ENCODE data around the gene THEM4. TPM values are rescaled to one million over a fixed set of nuclear protein-coding genes. Genes with fewer than 3 reads are reported as not detected.

The THEM4 gene
- polyA plus RNA-seq (2013, experiment 1 of 2; ENCODE audit: insufficient read length): 10.5 TPM
- polyA plus RNA-seq (2013, experiment 2 of 2; ENCODE audit: insufficient read length): 7.4 TPM

DNA sequence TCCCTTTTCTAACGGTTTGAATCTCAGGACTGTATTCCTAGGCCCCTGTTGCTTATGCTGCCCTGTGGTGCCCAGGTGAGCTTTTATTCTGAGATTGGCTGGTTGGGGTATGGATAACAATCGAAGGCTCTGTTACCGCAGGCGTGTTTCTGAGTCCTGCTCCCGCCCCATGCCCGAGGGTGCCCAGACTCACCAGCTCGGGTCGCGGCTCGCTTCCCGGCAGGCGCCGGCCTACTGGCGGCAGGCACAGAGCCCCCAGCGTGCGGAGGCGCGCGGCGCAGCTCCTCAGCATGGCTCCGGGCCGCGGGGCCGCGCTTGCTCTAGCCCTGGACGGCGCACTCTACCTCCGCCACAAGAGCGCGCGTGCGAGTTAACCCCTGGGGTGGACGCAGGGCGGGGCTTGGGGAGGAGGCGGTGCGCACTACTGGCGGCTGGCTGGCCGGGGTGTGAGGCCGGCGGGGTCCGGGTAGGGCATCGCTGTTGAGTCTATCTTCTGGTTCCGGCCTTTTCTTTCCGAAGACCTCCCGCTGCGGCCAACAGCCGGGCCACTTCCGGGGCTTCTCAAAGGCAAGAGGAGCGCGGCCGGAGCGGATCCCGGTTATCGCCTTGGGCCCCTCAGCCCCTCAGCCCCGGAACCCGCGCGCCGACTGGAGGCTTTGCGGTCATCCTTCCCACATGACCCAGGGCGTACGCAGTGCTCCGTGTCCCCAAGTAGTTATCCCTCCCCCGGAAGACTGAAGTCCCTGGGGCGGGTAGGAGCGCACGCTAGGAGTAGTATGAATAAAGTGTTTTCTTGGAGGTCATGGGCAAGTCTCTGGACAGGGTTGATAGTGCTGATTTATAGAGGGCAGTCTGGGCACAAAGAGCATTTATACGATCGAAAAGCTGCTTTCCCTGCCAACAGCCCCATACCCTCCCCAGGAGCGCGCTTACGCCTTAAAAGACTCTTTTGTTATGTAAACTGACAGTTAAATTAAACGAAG is at the start of gene THEM4:
Gene THEM4 (minus strand): TSS at position 345 of the 983 bp plus-strand sequence. CDS start 53 bp downstream, at position 292.
- peak; percentile 97 for DNase-seq

DNA sequence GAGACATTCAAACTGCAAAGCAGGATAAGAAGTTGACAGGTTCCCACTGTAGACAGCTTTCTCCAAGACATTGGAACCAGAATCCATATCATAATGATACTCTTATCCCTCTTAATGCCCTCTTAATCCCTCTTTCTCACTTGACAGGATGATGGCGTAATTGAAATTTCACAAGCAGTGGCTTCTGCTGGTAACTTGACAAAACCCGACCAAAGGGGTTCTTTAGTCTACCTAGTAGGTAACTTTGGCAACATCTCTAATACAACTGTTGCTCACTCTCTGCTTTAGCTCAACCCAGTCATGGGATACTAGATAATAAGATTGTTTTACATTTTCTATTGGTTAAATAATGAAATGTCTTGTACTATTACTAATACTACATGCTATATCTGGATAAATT is 49.6 kb upstream of the THEM4 start:
- no peak for DNase-seq

DNA sequence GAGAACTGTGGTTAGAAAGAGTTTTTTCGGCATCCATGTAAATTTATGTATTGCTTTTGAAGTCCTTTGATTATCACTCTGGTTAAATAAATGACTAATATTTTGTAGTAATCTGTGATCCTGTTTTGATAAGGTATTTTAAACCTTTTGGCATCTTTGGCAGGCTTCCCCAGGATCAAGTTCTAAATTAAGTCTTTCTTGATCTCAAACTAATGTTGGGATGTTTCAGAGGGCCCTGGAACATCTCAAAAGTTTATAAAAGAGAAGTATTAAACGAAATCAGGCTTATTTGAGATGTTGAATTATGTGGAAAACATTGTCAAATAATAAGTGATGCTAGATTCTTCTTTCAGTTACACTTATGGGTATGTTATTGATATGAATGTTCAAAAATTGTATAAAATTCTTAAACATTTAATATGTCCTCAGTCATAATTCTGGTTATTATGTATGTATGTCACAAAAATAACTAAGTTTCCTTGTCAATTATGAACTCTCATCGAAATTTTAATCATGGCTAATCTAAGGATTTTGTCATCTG is 47.7 kb upstream of the THEM4 start:
- DNase-seq: no peak

DNA sequence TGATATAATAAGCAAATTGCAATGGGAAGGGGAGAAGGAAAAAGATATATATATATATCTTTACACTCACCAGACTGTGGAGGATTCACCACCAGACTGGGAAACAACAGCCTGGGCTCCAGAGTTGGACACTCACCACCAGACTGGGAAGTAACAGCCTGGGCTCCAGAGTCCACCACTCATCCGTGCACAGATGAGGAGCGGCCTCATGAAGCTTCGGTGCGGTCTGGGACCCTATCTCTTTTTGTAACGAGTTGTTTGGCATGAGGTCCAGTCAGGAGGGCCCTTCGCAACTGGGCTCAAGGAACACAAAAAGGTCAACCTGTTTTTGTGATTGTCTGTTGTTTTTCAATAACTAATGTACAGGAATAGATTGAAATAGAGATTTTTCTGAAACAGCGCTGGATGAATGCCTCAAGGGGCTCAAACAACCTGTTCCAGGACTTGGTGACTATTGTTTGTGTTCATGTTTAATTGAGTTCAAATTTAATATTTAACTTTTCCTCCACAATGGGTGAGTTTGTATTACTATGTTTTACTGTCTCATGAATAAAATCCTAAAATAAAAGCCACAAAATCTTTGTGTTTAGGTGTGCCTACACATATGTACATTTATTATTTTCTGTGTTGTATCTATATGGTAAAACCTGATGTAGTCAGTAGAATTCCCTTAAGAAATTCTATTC is 44.2 kb upstream of the THEM4 start:
- no peak for DNase-seq

DNA sequence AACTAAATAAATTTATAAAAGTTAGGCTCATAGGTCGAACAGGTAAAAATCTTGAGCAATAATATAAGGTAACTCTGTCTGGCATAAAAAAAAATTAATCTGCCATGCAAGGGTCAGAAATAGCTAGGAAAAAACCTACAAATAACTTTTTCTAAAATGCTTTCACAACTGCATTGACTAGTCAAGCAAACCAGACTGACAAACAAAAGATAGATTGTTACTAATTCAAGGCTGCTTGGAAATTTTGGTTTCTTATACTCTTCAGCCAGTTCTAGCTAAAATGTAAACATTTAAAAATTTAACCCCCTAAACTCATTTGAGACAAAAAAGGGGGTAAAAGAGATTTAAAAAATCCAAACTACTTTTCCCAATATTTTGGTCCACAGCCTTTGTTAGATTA is 43.5 kb upstream of the THEM4 start:
- DNase-seq: no peak

DNA sequence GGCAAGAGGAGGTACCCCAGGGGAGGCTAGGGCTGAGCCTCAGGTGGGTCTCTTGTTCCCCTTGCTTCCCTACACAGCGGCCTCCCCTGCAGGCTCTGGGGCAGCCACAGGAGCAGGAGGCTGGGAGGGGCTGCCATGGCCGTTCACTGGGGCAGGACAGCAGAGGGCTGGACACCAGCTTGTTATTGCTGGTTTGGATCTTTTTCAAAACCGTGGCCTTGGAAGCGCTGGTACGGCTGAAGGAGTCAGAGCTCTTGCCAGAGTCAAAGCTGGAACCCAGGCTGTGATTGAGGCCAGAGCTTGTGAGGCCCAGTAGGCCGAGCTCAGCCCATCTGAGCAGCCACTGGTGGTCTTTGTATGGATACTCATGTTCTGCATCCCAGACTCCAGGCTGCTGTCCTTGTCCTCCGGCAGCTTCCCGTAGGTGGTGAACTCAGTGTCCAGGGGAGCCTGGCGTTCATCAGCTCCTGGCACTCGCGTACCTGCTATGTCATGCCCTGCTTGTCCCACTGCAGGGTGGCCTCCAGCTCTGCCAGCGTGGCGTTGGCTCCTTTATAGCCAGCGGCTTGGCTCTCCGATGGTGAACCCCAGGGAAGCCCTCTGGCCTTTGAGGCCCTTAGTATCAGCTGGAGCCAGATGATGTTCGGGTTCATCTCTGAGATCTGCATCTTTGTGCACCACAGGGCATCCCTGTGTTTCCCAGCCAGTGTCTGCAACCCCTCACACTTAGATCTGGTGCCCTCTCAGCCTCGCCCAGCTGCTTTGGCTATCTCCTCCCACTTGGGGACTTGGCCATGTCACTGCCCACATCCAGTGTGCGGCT is 40.3 kb upstream of the THEM4 start:
- DNase-seq: no peak

DNA sequence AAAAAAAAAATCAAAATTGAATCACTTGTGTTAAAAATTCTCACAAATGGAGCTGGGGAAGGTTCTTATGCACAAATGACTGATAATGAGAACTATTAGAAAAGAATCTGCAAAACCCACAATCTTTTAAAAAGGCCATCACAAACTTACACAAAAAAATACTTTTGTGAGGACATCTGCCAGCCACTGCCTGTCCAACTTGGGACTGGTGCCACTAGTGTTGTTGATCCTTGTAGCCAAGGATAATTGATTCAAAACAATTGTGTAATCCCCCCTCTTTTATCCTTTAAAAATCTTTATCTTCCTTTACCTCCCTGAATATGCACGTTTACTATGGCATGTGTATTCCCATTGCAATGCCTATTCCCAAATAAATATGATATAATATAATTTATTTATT is 39.2 kb upstream of the THEM4 start:
- DNase-seq: no peak

DNA sequence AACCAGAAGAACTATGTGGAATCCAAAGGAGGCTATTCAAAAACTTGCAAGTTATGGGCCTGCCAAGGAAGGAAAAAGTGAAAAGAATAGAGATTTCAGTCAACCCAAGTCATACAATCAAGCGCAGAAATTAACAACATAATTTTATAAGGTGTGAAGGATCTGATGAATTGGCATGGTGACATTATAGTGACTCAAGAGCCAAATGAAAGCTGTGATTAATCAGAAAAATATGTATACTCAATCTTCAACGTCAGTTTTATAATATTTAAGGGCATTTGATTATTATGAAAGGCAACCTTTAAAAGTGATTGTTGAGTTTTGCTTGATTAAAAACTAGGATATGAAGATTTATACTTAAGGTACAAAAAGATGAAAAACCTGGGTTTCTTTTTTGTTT is 37.8 kb upstream of the THEM4 start:
- DNase-seq: peak; percentile 19

DNA sequence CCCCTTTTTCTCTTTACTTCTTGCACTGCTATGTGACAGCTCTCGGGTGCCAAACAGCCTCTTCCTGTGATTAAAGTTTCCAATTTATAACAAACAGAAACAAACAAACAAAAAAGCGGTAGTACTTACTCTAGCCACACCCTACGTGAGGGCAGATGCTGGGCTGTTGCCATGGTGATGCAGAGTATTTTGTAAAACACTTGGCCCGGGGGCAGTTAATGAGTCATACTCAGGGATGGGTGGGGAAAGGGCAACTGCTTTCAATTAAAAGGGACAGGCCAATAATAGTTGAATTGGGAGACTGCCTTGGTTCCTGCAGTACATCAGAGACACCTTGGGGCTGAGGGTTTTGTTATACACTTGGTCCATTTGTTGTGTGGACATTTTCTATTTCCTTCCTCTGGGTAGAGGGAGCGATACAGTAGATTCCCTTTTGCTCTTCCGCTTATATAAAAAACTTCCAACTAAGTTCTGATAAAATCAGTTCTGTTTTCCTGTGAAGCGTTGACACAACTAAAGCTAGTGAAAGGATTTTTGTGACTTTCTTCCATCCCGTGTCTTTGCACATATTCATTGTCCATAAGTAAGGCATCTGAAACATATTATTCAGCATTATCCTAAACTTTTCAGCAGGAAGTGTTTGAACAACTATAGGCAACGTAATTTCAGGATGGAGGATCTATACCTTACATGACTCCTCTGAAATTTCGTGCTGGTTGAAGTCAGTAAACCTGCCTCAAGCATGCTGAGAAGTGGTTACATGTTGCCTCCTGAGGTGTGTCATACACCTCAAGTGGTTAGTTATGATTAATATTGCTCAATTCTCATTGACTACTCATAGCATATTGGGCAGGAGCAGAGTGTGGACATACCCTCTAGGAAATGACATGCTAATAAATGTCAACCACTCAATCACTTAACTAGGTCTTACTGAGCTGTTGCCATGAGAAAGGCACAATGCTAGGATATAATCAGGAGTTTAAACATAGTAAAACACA is 36.7 kb upstream of the THEM4 start:
- peak; percentile 95 for DNase-seq

DNA sequence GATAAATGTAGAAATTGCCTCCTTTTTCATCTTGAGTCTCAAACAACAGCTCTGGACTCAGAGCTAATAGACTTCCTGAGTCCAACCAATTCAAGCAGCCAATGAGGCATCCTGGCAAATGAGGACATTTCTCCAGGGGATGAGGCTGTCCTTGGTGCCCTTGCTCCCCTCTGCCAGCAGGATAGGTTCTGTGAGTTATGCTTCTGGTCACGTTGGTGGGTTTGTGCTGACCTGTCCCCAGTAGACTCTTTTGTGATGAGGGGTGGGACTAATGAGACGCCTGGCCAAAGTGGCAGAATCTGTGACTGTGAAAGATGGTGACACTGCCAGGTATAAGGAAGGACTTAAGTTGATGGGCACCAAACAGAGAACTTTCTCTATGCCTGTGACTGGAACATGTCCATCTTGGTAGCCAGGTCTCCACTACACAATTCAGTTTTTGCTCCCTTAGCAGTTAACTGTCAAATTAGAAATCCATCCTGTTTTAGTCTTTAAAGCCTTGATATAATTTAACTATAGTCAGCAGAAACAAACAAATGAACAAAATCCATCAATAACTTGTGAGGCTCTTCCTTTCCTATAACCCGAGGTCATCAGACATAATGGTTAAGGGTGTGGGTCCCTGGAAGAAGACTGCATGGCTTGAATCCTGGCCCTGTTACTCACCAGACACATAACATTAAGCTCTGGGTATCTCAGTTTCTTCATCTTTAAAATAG is 35.7 kb upstream of the THEM4 start:
- no peak for DNase-seq

DNA sequence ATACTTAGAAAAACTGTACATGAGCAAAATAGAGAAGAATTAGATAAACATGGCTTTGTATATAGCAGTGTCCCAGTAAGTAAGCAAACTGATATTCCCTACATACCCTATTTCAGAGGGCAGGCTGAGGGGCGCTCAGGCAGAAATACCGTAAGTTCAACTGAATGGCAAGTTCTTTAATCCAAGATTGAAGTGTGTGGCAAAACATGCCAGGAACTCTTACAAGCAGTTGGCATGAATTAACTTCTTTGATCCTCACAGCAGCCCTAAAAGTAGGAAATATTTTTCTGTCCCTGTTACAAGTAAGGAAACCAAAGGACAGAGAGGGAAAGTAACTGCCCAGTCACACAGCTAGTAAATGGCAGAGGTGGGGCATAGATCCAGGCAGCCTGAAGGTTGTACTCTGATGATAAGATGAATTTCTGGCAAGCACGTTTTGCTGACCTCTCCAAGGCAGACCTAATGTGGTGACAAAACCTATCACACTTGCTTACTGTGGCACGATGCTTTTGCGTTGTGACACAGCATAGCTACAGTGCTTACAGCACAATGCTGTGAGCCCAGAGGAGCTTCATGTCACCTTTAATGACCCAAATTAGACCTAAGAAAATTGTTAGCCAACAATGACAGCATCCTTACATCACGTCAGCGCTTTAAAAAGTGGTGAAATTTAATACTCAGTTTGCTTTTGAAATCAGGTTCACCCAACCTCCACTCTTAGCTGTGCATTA is 35.0 kb upstream of the THEM4 start:
- DNase-seq: no peak

DNA sequence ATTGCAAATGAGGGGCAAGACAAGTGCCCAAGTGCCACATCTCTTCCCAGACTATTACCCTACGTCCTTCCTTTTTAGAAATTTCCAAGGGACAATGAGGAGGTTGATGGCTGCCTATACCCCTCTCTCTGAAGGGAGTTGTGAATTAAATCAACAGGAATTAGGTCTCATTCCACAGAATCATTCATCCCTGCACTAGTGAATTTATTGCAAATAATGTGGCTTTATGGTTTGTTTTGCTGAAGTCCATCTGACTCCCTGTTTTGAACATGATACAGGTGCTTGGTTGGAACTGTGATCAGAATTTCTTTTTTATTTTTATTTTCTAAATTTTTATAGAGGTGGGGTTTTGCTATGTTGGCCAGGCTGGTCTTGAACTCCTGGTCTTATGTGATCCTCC is 34.3 kb upstream of the THEM4 start:
- DNase-seq: no peak

DNA sequence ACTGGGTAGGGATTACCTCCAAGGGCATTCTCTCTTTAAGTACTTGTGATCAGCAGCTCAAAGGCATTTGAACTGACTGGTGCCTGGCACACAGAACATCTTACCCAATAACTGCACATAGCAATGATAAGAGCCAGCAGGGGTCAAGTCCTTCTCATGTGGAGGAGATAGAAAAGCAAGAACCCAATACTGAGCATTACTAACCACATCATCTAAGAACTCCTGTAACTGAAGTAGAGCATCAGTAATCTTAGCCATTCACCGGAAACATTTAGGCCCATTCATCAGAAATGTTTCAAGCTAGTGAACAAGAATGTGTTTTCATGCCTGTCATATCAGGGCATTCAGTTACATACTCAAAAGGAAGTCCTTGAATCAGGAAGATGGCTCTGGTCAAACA is 33.6 kb upstream of the THEM4 start:
- DNase-seq: no peak

DNA sequence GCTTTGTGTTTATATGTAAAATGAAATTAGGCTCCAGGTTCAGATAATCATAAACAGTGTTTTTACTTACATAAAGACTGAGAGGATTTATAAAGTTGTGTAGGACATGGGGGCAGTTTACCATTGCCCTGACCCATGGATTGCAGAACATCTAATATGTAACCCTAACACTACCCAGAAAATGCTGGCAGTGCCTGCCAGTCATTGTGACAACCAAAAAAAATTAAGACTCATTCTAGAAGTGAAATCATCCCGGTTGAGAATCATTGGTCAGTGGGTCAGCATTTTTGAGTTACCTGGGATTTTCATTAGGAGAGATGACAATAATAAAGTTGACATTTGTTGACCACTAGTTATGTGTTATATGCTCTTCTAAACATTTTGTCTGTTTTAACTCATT is 31.2 kb upstream of the THEM4 start:
- no peak for DNase-seq

DNA sequence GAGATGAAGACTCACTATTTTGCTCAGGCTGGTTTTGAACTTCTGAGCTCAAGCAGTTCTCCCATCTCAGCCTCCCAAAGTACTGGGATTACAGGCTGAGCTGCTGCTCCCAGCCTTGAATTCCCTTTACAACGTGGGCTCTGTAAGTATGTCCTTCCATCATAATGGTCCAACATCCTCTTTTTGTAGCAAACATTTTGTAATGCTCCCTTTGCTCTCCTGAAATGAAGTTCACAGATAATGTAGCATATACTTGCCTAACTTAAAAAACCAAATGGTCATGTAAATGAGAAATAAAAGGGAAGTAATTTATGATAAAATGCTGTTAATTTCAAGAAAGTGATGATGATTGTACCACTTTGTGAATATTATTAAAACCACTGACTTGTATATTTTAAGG is 30.5 kb upstream of the THEM4 start:
- DNase-seq: no peak

DNA sequence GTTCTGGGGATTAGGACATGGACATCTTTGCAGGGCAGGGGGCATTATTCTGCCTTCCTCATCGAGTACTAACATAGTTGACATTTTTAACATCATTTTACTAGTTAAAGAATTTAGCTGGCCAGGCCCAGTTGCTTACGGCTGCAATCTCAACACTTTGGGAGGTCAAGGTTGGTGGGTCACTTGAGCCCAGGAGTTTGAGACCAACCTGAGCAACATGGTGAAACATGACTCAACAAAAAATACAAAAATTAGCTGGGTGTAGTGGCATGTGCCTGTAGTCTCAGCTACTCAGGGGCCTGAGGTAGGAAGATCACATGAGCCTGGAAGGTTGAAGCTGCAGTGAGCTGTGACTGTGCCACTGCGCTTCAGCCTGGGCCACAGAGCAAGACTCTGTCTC is 29.8 kb upstream of the THEM4 start:
- no peak for DNase-seq

DNA sequence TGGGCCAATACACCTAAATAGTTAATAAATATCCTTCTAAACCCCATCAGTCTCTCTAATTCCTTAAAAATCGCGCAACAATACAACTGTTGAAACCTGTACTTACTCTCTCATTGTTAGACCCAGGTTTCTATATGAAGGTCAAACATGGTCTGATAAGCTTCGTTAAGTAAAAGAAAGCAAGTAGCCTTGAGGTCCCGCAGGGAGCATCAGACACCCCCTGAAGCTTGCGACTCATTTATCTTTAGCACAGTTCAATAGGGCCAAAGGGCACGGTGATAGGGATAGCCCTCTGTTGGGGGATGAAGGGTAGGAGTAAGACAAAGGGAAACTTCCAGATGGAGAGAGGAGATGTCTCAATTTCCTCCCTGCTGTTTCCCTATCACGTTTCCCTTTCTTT is 27.3 kb upstream of the THEM4 start:
- no peak for DNase-seq

DNA sequence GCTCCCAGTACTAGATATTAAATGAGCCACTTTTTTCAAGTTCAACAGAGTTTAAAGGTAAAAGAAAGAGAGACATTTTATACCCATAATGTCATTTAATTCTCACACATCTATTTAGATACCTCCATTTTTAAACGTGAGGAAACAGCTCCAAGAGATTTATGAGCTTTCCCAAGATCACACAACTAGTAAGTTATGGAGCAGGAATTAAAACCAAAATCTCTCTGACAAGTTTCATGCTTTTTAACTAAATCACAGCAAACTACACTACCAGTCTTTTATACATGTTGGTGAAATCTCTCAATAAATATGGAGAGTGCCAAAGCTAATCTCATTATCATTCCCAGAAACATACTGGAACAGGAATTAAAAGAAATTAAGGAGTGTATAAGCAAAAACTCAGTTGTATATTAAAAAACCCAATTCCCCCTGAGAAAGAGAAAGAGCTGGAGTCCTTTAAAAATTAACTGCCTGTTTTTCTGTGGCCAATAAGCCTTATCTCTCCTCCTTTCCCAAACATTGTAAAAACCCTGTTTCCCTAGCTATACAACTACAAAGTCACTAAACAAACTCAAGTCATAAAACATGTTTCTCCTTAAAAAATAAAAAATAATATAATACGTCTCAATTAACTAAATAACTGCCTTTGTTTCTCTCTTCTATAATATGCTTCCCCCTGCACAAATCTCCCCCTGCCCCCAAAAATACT is 26.7 kb upstream of the THEM4 start:
- DNase-seq: no peak

DNA sequence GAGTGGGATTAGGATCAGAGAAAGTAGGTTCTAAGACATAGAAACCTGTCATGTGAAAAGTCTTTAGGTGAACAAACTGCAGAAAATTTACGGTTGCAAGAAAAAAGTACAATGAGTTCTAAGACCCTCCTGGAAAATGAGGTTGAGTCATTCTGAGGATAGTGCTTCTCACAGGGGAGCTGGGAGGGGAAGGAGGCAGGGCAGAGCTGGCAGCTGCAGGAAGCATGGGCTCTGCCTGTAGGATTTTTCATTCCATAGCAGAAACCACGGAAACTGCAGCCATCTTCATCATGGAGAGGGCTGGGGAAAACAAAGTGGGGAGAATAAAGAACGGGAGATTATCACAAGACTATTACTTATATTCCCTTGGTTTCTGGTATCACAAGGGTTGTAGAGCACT is 25.8 kb upstream of the THEM4 start:
- peak; percentile 45 for DNase-seq

All from fibroblast of skin of back (primary cell).